HG02840 (cell line): Measurements from ENCODE around the gene NUP35.

Source experiments
- ATAC-seq: cut with Tn5 transposase; IDR thresholded peaks from one replicate; pipeline ENCODE4 v1.9.1; 2021; ENCODE audit warnings: mild to moderate bottlenecking, moderate library complexity, moderate number of reproducible peaks; ENCODE audit not compliant: unreplicated experiment, low FRiP score

NUP35 gene

DNA sequence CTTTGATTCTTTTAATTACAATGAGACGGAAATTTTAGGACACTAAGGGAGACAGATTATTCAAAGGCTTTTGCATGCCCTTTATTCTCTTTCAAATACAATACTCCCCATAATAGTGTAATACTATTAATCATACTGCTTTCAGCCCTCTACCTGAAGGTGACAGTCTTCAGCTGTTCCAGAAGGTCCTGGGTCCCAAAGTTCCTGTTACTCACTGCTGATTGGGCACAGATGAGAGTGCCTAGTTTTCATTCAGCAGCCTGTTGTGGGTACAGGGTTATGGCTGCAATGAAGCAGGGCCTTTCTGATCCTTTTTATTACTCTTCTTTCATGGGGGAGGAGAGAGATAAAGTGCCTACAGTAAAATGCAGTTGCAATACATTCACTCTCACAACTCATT, 80.2 kb downstream of the NUP35 start:
- ATAC-seq: no peak

DNA sequence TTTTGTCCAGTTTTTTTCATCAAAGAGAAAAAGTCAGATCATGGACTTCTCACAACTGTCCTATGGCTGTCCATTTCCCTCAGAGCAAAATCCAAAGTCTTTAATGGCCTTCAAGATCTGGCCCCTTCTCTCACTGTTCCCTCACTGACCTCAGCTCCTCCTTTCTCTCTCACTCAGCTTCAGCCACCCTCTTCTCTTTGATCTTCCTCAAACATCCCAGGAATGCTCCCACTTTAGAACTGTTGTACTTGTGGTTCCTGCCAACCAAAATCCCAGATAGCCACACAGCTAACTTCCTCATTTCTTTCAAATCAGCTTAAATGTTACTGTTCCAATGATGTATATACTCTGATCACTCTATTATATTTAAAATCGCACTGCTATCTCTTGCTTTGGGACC, 82.9 kb downstream of the NUP35 start:
- no peak for ATAC-seq

DNA sequence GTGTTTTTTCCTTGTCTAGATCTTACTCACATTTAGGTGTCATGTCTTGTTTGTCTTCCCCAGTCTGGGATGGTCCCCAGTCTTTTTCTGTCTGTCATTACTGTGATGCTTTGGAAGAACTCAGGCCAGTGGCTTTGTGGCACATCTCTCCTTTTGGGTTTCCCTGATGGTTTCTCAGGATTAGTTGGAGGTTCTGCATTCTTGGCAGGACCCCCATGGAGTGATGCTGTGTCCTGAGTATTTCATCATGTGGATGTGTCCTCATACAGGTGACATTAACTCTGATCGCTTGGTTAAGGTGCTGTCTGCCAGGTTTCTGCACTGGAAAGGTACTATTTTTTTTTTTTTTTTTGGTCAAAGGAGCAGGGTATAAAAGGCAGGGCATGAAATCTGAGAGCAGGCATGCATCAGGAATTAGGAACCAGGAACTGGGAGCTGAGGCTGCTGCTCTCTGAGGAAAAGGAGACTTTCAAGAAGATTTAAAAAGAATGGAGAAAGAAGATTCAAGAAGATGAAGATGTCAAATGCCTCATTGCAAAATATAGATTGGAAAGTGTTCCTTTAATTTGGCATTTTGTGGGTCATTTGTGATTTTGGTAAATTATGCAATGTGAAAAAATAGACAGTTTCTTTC, 85.3 kb downstream of the NUP35 start:
- ATAC-seq: no peak
